CD8-positive, alpha-beta memory T cell (primary cell): ENCODE results near the gene TCIRG1. TPM values are rescaled to one million over a fixed set of nuclear protein-coding genes. Genes with fewer than 3 reads are reported as not detected.

Source experiments
- CTCF ChIA-PET: fragments of 350-600 bp; sonication (Branson Sonifier 250); formaldehyde crosslinking; loops from one replicate; lab custom pipeline; 2021; ENCODE audit warnings: antibody characterized with exemption; lab: Charles Lee
- POLR2A ChIA-PET: fragments of 350-600 bp; sonication (Branson Sonifier 250); formaldehyde crosslinking; loops from one replicate; lab custom pipeline; 2021; ENCODE audit warnings: antibody characterized with exemption; lab: Charles Lee
- DNase-seq, 5 donors: peaks; one replicate each; pipeline versions ENCODE4 v3.0.0 to v3.0.0-alpha.2; 2020 to 2022; ENCODE audit warnings: mixed read lengths in 1 of 5
- H3K27ac ChIP-seq: one replicate; pipeline ENCODE4 v1.7.0; 2013; ENCODE audit warnings: low read depth, mild to moderate bottlenecking, low read length, moderate library complexity
- H3K27me3 ChIP-seq: 2 replicates; pipeline ENCODE4 v1.7.0; 2013; ENCODE audit warnings: low read length, mild to moderate bottlenecking; ENCODE audit not compliant: insufficient read depth, poor library complexity, severe bottlenecking
- H3K36me3 ChIP-seq: 2 replicates; pipeline ENCODE4 v1.7.0; 2013; ENCODE audit warnings: mild to moderate bottlenecking, low read length, moderate library complexity; ENCODE audit not compliant: insufficient read depth
- H3K4me1 ChIP-seq: 2 replicates; pipeline ENCODE4 v1.7.0; 2013; ENCODE audit warnings: mild to moderate bottlenecking, low read length, moderate library complexity; ENCODE audit not compliant: insufficient read depth
- H3K4me3 ChIP-seq: 2 replicates; pipeline ENCODE4 v1.7.0; 2013; ENCODE audit warnings: mild to moderate bottlenecking, low read length
- H3K9me3 ChIP-seq: 2 replicates; pipeline ENCODE4 v1.7.0; 2013; ENCODE audit warnings: mild to moderate bottlenecking, low read length
- H3K27ac Mint-ChIP-seq, 8 donors: one replicate each; pipeline ENCODE4 v1.8.0; 2020 to 2021; ENCODE audit warnings: mixed read lengths in 8 of 8, mild to moderate bottlenecking in 6 of 8, inconsistent platforms in 3 of 8, moderate library complexity in 3 of 8
- H3K27me3 Mint-ChIP-seq, 2 donors: one replicate each; pipeline ENCODE4 v1.8.0; 2020 to 2021; ENCODE audit warnings: mixed read lengths in 2 of 2, mild to moderate bottlenecking in 1 of 2, moderate library complexity in 1 of 2
- H3K36me3 Mint-ChIP-seq, 3 donors: one replicate each; pipeline ENCODE4 v1.8.0; 2020 to 2021; ENCODE audit warnings: mixed read lengths in 3 of 3, inconsistent platforms in 1 of 3, mild to moderate bottlenecking in 1 of 3
- H3K4me1 Mint-ChIP-seq, 3 donors: one replicate each; pipeline ENCODE4 v1.8.0; 2020 to 2021; ENCODE audit warnings: mixed read lengths in 3 of 3, inconsistent platforms in 1 of 3, mild to moderate bottlenecking in 1 of 3
- H3K4me3 Mint-ChIP-seq, 7 donors: one replicate each; pipeline ENCODE4 v1.8.0; 2020 to 2021; ENCODE audit warnings: mixed read lengths in 7 of 7, mild to moderate bottlenecking in 6 of 7, moderate library complexity in 4 of 7, inconsistent platforms in 2 of 7
- H3K9me3 Mint-ChIP-seq, 5 donors: one replicate each; pipeline ENCODE4 v1.8.0; 2020 to 2022; ENCODE audit warnings: mixed read lengths in 5 of 5, mild to moderate bottlenecking in 3 of 5, moderate library complexity in 2 of 5, inconsistent platforms in 1 of 5
- polyA plus RNA-seq: library from polyadenylated mRNA; unstranded; fragments of 300-500 nt; fragmentation: Illumina TruSeq; gene quantifications from one replicate; pipeline ENCODE4 v1.2.3, GENCODE V29; 2021
- total RNA-seq, 2 experiments: library from RNA; stranded (reverse); gene quantifications; one replicate each; pipeline ENCODE4 v1.2.3, GENCODE V29; 2021

TCIRG1 gene
- total and polyA plus RNA-seq, 3 experiments from 2014 or later = 48.1 to 126 (median 108) TPM

DNA sequence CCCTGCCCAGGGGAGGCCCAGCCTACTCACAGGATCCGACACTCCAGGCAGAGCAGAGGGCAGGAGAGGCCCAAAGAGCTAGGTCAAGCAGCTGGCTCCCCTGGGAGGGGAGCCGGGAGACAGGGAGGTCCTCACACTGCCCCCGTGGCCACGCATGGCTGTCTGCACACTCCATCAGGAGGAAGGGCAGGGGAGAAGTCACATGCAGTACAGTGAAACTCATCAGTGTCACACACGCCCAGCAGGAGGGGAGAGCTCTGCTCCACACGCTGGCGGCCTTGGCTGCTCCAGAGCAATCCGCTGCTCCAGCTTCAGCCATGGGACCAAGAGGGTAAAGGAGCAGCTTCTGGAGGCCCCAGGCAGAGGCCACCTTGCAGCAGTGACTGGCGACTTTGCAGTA lies 14.3 kb downstream of the TCIRG1 start:
- POLR2A ChIA-PET = no interaction called here
- no peak overlapping the region for H3K4me3 Mint-ChIP-seq
- Histone ChIP-seq H3K4me1 (no peaks in the 10 kb centered on the region), H3K9me3 (no peaks in the 10 kb centered on the region), H3K27ac (no peak overlapping the region), H3K27me3 (no peaks in the 10 kb centered on the region), H3K36me3 (peaks cover 4% of the 10 kb centered on the region), H3K4me3 (no peak overlapping the region)
- H3K27ac Mint-ChIP-seq = peak overlapping the region in 3 of 8 donors; percentile 11 to 56 (median 47)
- H3K9me3 Mint-ChIP-seq = no peaks in the 10 kb centered on the region
- no peaks in the 10 kb centered on the region for H3K4me1 Mint-ChIP-seq
- DNase-seq = no peak
- H3K27me3 Mint-ChIP-seq = no peaks in the 10 kb centered on the region
- peaks cover 0 to 49% (median 0%) of the 10 kb centered on the region in 3 donors for H3K36me3 Mint-ChIP-seq
- CTCF ChIA-PET = no interaction called here

DNA sequence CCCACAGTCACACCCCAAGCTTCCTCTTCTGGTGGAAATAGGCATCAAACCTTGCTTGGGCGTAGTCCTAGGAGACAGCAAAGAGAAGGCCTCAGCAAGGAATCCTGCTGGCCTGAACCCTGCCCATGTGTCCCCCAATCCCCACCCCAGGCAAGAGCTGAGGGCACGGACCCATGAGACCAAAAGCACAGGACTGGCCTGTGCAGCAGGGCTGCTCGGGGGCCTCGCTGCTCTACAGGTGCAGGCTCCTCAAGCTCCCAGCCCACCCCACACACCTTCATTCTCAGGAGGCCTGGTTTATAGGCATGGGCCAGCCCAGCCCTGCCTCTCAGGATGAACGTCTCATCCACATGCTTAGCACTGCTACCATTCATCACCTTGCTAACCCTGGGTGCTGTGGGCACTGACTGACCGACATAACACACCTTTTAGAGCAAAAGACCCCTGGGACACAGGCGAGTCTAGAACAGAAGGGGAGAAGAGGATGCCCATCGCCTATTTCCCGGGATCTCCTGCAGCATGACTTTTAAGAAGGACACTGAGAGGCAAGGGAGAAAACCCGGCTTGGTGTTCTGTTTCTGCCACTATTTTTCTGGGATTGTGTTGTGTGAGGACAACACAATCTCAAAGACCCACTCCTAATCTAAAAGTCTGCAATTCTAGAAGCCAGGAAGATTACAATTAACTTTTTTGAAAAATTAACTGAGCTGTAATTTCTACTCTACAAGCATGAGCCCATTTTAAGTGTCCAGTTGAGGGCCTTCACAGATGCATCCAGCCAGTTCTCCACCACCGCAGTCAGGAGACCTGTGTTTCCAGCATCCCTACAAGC lies 15.4 kb downstream of the TCIRG1 start:
- Histone ChIP-seq H3K4me3 (no peak overlapping the region), H3K36me3 (peaks cover 4% of the 10 kb centered on the region), H3K9me3 (no peaks in the 10 kb centered on the region), H3K27me3 (no peaks in the 10 kb centered on the region), H3K4me1 (no peaks in the 10 kb centered on the region), H3K27ac (no peak overlapping the region)
- Mint-ChIP-seq H3K4me3 (no peak overlapping the region), H3K4me1 (no peaks in the 10 kb centered on the region), H3K9me3 (no peaks in the 10 kb centered on the region), H3K27me3 (no peaks in the 10 kb centered on the region), H3K27ac (peak overlapping the region in 4 of 8 donors; percentile 30 to 66 (median 48)), H3K36me3 (peaks cover 0 to 38% (median 0%) of the 10 kb centered on the region in 3 donors)
- no peak for DNase-seq
- ChIA-PET POLR2A (no interaction called here), CTCF (no interaction called here)

DNA sequence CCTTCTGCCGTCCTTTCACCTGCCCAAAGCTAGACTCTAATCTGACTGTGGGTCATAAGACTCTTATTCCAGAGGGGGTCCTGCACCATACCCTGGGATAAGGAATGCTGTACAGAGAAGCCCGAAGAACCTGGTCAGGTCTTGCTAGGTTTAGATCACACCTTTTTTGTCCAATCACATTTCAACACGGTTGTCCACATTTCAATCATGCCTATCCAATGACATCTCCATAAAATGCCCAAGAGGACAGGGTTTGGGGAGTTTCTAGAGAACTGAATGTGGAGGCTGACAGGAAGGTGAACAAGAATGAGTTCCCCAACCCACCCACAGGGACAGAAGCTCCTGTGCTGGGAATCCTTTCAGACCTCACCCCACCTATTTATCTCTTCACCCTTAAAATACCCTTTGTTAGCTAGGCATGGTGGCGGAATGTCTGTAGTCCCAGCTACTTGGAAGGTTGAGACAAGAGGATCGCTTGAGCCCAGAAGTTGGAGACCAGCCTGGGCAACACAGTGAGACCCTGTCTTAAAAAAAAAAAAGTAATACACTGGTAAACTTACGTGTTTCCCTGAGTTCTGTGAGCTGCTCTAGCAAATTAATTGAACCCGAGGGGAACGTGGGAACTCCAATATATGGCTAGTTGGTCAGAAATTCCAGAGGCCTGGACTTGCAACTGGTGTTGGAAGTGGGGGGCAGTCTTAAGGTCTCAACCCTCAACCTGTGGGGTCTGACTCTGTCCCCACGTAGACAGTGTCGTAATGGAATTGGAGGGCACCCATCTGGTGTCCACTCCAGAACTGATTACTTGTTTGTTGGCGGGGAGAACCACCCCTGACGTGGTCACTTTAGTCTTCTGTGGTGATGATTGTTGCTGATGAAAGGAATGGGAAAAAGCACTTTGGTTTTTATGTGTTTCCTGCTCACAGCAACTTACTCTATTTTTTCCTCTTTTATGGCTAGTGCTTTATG lies 17.8 kb downstream of the TCIRG1 start:
- Mint-ChIP-seq H3K27ac (peak overlapping the region in 3 of 8 donors; percentile 0 to 82 (median 17)), H3K4me1 (no peaks in the 10 kb centered on the region), H3K4me3 (no peak overlapping the region), H3K9me3 (no peaks in the 10 kb centered on the region), H3K36me3 (peaks cover 0 to 19% (median 3%) of the 10 kb centered on the region in 3 donors), H3K27me3 (no peaks in the 10 kb centered on the region)
- CTCF ChIA-PET = no interaction called here
- H3K27ac ChIP-seq = no peak overlapping the region
- no peaks in the 10 kb centered on the region for H3K4me1 ChIP-seq
- no peaks in the 10 kb centered on the region for H3K27me3 ChIP-seq
- no peaks in the 10 kb centered on the region for H3K36me3 ChIP-seq
- no peaks in the 10 kb centered on the region for H3K9me3 ChIP-seq
- POLR2A ChIA-PET = no interaction called here
- DNase-seq = no peak
- H3K4me3 ChIP-seq = no peak overlapping the region

DNA sequence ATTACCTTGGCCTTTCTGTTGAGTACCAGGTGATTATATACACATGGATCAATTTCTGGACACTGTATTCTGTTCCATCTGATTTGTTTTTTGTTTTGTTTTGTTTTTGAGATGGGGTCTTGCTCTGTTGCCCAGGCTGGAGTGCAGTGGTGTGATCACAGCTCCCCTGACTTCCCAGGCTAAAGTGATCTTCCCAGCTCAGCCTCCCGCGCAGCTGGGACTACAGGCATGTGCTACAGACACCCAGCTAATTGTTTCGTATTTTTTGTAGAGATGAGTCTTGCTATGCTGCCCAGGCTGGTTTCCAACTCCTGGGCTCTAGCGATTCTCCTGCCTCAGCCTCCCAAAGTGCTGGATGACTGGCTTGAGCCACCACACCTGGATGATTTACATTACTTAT lies 19.0 kb downstream of the TCIRG1 start:
- POLR2A ChIA-PET = no interaction called here
- CTCF ChIA-PET = no interaction called here

DNA sequence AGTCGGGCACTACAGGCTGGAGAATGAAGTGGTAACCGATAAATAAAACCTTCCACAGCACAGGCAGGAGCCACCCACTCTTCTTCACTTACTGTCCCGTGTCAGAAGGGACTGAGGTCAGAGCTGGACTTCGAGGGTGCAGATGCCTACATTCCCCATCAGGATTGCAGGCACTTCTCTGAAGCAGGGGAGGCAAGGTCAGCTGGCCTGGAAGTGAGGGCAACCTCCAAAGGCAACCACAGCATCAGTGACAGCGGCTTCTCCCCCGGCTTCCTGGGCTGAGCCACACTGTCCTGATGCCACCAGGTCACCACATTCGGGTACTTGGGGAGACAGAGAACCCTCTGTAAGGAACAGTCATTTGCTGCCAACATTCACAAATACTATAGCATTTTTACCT lies 22.7 kb downstream of the TCIRG1 start:
- H3K27me3 ChIP-seq = no peaks in the 10 kb centered on the region
- no peaks in the 10 kb centered on the region for H3K36me3 ChIP-seq
- Mint-ChIP-seq H3K4me1 (no peaks in the 10 kb centered on the region), H3K27me3 (no peaks in the 10 kb centered on the region), H3K9me3 (no peaks in the 10 kb centered on the region), H3K4me3 (no peak overlapping the region), H3K36me3 (peaks cover 5 to 11% (median 8%) of the 10 kb centered on the region in 3 donors), H3K27ac (peak overlapping the region in 1 of 8 donors; percentile 52)
- CTCF ChIA-PET = no interaction called here
- POLR2A ChIA-PET = no interaction called here
- H3K9me3 ChIP-seq = no peaks in the 10 kb centered on the region
- no peak for DNase-seq
- H3K27ac ChIP-seq = no peak overlapping the region
- H3K4me1 ChIP-seq = no peaks in the 10 kb centered on the region
- H3K4me3 ChIP-seq = no peak overlapping the region

More for the DNA sequence above, 19.0 kb downstream of the TCIRG1 start:
- H3K27ac ChIP-seq = no peak overlapping the region
- Mint-ChIP-seq H3K4me1 (no peaks in the 10 kb centered on the region), H3K36me3 (peaks cover 0 to 10% (median 4%) of the 10 kb centered on the region in 3 donors), H3K27me3 (no peaks in the 10 kb centered on the region), H3K4me3 (no peak overlapping the region), H3K9me3 (no peaks in the 10 kb centered on the region), H3K27ac (peak overlapping the region in 1 of 8 donors; percentile 43)
- no peaks in the 10 kb centered on the region for H3K36me3 ChIP-seq
- no peak for DNase-seq
- no peak overlapping the region for H3K4me3 ChIP-seq
- no peaks in the 10 kb centered on the region for H3K4me1 ChIP-seq
- no peaks in the 10 kb centered on the region for H3K27me3 ChIP-seq
- no peaks in the 10 kb centered on the region for H3K9me3 ChIP-seq

DNA sequence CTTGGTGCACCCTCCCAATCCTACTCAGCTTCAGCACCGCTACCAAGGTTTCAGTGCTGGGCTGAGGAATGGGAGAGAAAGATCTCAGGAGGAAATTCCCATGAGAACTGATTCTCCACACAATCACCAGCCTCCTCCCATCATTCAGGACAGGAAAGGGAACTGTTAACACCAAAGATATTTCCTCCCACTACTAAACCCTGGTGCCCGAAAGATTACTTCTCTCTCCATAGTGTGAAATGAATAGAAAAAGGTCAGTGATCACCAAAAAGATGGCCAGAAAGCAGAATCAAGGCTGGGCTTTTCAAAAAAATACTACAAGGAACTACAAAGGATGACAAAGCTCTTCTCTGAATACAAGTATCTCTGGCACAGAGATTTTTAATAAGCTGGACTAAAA lies 26.1 kb downstream of the TCIRG1 start:
- Histone ChIP-seq H3K36me3 (no peaks in the 10 kb centered on the region), H3K27ac (no peak overlapping the region), H3K4me1 (no peaks in the 10 kb centered on the region), H3K4me3 (no peak overlapping the region), H3K27me3 (no peaks in the 10 kb centered on the region), H3K9me3 (no peaks in the 10 kb centered on the region)
- H3K4me1 Mint-ChIP-seq = no peaks in the 10 kb centered on the region
- H3K36me3 Mint-ChIP-seq = peaks cover 5 to 16% (median 11%) of the 10 kb centered on the region in 3 donors
- peak overlapping the region in 1 of 8 donors; percentile 10 for H3K27ac Mint-ChIP-seq
- no peak overlapping the region for H3K4me3 Mint-ChIP-seq
- no peaks in the 10 kb centered on the region for H3K9me3 Mint-ChIP-seq
- ChIA-PET POLR2A (no interaction called here), CTCF (no interaction called here)
- no peak for DNase-seq
- H3K27me3 Mint-ChIP-seq = peaks cover 0 to 2% of the 10 kb centered on the region in 2 donors

DNA sequence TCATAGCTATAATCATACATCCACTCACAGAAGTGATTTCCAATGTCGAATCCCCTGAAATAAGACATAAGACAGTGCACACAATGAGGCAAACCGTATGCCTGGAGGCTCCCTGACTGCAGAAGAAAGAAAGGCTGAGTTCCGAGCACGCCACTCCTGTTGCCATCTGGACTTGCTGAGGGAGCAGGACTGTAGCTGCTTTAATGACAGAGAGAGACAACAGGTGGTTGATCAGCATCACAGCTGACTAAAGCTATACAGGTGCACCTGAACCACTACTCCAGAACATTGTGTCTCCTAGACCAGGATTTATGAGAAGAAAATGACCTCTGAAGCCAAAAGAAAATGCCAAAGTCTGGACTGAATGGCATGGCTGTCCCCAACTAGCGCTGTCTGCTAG lies 27.0 kb downstream of the TCIRG1 start:
- ChIA-PET POLR2A (no interaction called here), CTCF (no interaction called here)
- no peaks in the 10 kb centered on the region for H3K4me1 ChIP-seq
- peaks cover 0 to 2% of the 10 kb centered on the region in 2 donors for H3K27me3 Mint-ChIP-seq
- peaks cover 5 to 13% (median 11%) of the 10 kb centered on the region in 3 donors for H3K36me3 Mint-ChIP-seq
- no peak for DNase-seq
- H3K4me3 Mint-ChIP-seq = no peak overlapping the region
- no peaks in the 10 kb centered on the region for H3K4me1 Mint-ChIP-seq
- H3K27ac Mint-ChIP-seq = no peak overlapping the region
- no peaks in the 10 kb centered on the region for H3K9me3 ChIP-seq
- H3K9me3 Mint-ChIP-seq = no peaks in the 10 kb centered on the region
- H3K4me3 ChIP-seq = no peak overlapping the region
- no peaks in the 10 kb centered on the region for H3K36me3 ChIP-seq
- no peak overlapping the region for H3K27ac ChIP-seq
- H3K27me3 ChIP-seq = no peaks in the 10 kb centered on the region

DNA sequence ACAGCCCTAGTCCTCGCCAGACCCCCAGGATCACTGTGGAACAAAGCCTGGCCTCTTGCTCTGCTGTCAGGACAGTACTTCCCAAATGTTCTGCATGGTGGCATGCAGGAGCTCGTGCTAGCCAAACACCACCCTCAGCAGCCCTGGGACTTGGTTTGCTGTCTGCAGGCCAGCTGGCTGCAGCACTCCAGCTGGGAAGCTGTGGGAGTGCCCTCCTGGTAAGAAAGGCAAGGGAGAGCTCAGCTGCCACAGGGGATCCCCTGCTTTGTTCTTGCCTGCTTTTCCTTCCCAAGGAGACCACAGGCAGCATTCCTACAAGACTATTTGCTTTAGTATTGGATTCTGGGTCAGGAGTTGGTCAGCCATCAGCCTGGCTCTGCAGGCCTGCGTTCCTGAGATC lies 27.9 kb downstream of the TCIRG1 start:
- H3K4me3 ChIP-seq = no peak overlapping the region
- Mint-ChIP-seq H3K4me1 (no peaks in the 10 kb centered on the region), H3K27ac (no peak overlapping the region), H3K36me3 (peaks cover 5 to 14% (median 10%) of the 10 kb centered on the region in 3 donors), H3K9me3 (no peaks in the 10 kb centered on the region), H3K4me3 (no peak overlapping the region), H3K27me3 (peaks cover 0 to 2% of the 10 kb centered on the region in 2 donors)
- no peaks in the 10 kb centered on the region for H3K9me3 ChIP-seq
- CTCF ChIA-PET = no interaction called here
- no peak for DNase-seq
- POLR2A ChIA-PET = no interaction called here
- no peaks in the 10 kb centered on the region for H3K4me1 ChIP-seq
- no peaks in the 10 kb centered on the region for H3K27me3 ChIP-seq
- no peaks in the 10 kb centered on the region for H3K36me3 ChIP-seq
- H3K27ac ChIP-seq = no peak overlapping the region
